ENCODE results near the gene GGNBP2.
"Not testable (repeated sequence)": the region's sequence is repeated elsewhere in the genome, so short reads cannot be mapped to it uniquely, and the experiment has no call there.

The GGNBP2 gene

GRCh38 chr17:36506249-36506826 lies 38.4 kb upstream of the GGNBP2 start:
- Mint-ChIP-seq H3K27me3 (no peaks in the 10 kb centered on the region), H3K4me3 (no peak overlapping the region), H3K9me3 (no peaks in the 10 kb centered on the region), H3K36me3 (ENCODE audit: insufficient read depth) (peaks cover 11% of the 10 kb centered on the region), H3K27ac (ENCODE audit: low read depth) (no peak overlapping the region), H3K4me1 (peaks cover 10% of the 10 kb centered on the region)
- ATAC-seq (replicated peaks; ENCODE audit: extremely low read depth, poor library complexity, severe bottlenecking) (no peak), DNase-seq (ENCODE audit: low spot score in 2 of 2) (no peak)

GRCh38 chr17:36506831-36507230 lies 37.9 kb upstream of the GGNBP2 start:
- Mint-ChIP-seq H3K27ac (ENCODE audit: low read depth) (no peak overlapping the region), H3K9me3 (no peaks in the 10 kb centered on the region), H3K36me3 (ENCODE audit: insufficient read depth) (peaks cover 8% of the 10 kb centered on the region), H3K27me3 (no peaks in the 10 kb centered on the region), H3K4me3 (no peak overlapping the region), H3K4me1 (peaks cover 10% of the 10 kb centered on the region)
- no peak for ATAC-seq (replicated peaks; ENCODE audit: extremely low read depth, poor library complexity, severe bottlenecking)
- no peak for DNase-seq (ENCODE audit: low spot score in 2 of 2)

- no peak for DNase-seq (ENCODE audit: low spot score in 2 of 2)
- Mint-ChIP-seq H3K27me3 (no peaks in the 10 kb centered on the region), H3K4me3 (no peak overlapping the region), H3K27ac (ENCODE audit: low read depth) (no peak overlapping the region), H3K4me1 (peaks cover 8% of the 10 kb centered on the region), H3K9me3 (no peaks in the 10 kb centered on the region), H3K36me3 (ENCODE audit: insufficient read depth) (peaks cover 10% of the 10 kb centered on the region)
- no peak for ATAC-seq (replicated peaks; ENCODE audit: extremely low read depth, poor library complexity, severe bottlenecking)
Observed at GRCh38 chr17:36507266-36507665, 37.5 kb upstream of the GGNBP2 start.

DNA sequence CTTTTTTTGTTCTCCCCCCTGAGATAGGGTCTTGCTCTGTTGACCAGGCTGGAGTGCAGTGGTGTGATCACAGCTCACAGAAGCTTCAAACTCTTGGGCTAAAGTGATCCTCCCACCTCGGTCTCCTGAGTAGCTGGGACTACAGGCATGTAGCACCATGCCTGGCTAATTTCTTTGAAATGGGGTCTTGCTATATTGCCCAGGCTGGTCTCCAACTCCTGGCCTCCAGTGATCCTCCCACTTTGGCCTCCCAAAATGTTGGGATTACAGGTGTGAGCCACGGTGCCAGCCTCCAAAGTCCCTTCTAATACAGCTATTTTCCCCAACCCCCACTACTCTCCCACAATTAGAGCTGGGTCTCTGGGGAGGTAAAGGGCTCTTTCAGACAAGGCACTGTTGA lies 36.3 kb upstream of the GGNBP2 start:
- H3K27me3 Mint-ChIP-seq; ATAC-seq (replicated peaks; ENCODE audit: extremely low read depth, poor library complexity, severe bottlenecking); H3K36me3 Mint-ChIP-seq (ENCODE audit: insufficient read depth): not testable (repeated sequence)

GRCh38 chr17:36509272-36509985 lies 35.3 kb upstream of the GGNBP2 start:
- ATAC-seq (replicated peaks; ENCODE audit: extremely low read depth, poor library complexity, severe bottlenecking) (no peak), DNase-seq (ENCODE audit: low spot score in 2 of 2) (no peak)
- Mint-ChIP-seq H3K27me3 (no peaks in the 10 kb centered on the region), H3K27ac (ENCODE audit: low read depth) (no peak overlapping the region), H3K4me1 (no peaks in the 10 kb centered on the region), H3K9me3 (no peaks in the 10 kb centered on the region), H3K4me3 (no peak overlapping the region), H3K36me3 (ENCODE audit: insufficient read depth) (peaks cover 8% of the 10 kb centered on the region)

More for the DNA sequence above, 36.3 kb upstream of the GGNBP2 start:
- H3K27ac Mint-ChIP-seq (ENCODE audit: low read depth); H3K4me1 Mint-ChIP-seq; H3K4me3 Mint-ChIP-seq; DNase-seq (ENCODE audit: low spot score in 2 of 2); H3K9me3 Mint-ChIP-seq: not testable (repeated sequence)

DNA sequence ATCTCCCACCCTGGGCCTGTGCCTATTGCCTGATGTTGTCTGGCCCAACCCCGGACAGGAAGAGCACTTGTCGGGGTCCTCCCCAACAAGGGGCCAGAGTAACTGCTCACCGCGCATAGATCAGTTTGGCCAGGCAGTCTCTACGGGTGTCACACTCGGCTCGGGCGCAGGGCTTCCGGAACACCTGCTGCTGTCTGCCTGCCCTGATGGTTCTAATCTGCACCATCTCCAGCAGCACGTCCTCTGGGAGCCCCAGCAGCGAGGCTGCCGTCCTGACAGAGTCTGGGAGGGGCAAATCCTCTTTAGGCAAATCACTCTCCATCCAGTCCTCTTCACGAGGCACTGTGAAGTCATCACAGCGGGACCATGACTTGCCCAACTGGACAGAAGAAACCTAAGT lies 34.1 kb upstream of the GGNBP2 start:
- Mint-ChIP-seq H3K4me3 (no peak overlapping the region), H3K4me1 (no peaks in the 10 kb centered on the region), H3K36me3 (ENCODE audit: insufficient read depth) (peaks cover 5% of the 10 kb centered on the region), H3K27me3 (no peaks in the 10 kb centered on the region), H3K27ac (ENCODE audit: low read depth) (no peak overlapping the region), H3K9me3 (no peaks in the 10 kb centered on the region)
- ATAC-seq (replicated peaks; ENCODE audit: extremely low read depth, poor library complexity, severe bottlenecking), result no peak
- DNase-seq (ENCODE audit: low spot score in 2 of 2), result no peak

GRCh38 chr17:36511216-36511615 lies 33.5 kb upstream of the GGNBP2 start:
- H3K4me1 Mint-ChIP-seq, result no peaks in the 10 kb centered on the region
- peaks cover 4% of the 10 kb centered on the region for H3K36me3 Mint-ChIP-seq (ENCODE audit: insufficient read depth)
- no peak for DNase-seq (ENCODE audit: low spot score in 2 of 2)
- H3K27me3 Mint-ChIP-seq, result no peaks in the 10 kb centered on the region
- H3K4me3 Mint-ChIP-seq, result no peak overlapping the region
- H3K27ac Mint-ChIP-seq (ENCODE audit: low read depth), result no peak overlapping the region
- no peak for ATAC-seq (replicated peaks; ENCODE audit: extremely low read depth, poor library complexity, severe bottlenecking)
- no peaks in the 10 kb centered on the region for H3K9me3 Mint-ChIP-seq

GRCh38 chr17:36512641-36513040 lies 32.1 kb upstream of the GGNBP2 start:
- Mint-ChIP-seq H3K27me3 (no peaks in the 10 kb centered on the region), H3K9me3 (no peaks in the 10 kb centered on the region), H3K36me3 (ENCODE audit: insufficient read depth) (peaks cover 8% of the 10 kb centered on the region), H3K4me3 (no peak overlapping the region), H3K27ac (ENCODE audit: low read depth) (no peak overlapping the region), H3K4me1 (no peaks in the 10 kb centered on the region)
- ATAC-seq (replicated peaks; ENCODE audit: extremely low read depth, poor library complexity, severe bottlenecking) (no peak), DNase-seq (ENCODE audit: low spot score in 2 of 2) (no peak)

- H3K4me1 Mint-ChIP-seq, result no peaks in the 10 kb centered on the region
- H3K27me3 Mint-ChIP-seq, result no peaks in the 10 kb centered on the region
- H3K4me3 Mint-ChIP-seq, result no peak overlapping the region
- H3K9me3 Mint-ChIP-seq, result no peaks in the 10 kb centered on the region
- no peak for ATAC-seq (replicated peaks; ENCODE audit: extremely low read depth, poor library complexity, severe bottlenecking)
- no peak for DNase-seq (ENCODE audit: low spot score in 2 of 2)
- peaks cover 13% of the 10 kb centered on the region for H3K36me3 Mint-ChIP-seq (ENCODE audit: insufficient read depth)
- H3K27ac Mint-ChIP-seq (ENCODE audit: low read depth), result no peak overlapping the region
Observed at GRCh38 chr17:36514856-36515255, 29.9 kb upstream of the GGNBP2 start.

- Mint-ChIP-seq H3K9me3 (no peaks in the 10 kb centered on the region), H3K36me3 (ENCODE audit: insufficient read depth) (peaks cover 16% of the 10 kb centered on the region), H3K4me3 (no peak overlapping the region), H3K27me3 (no peaks in the 10 kb centered on the region), H3K27ac (ENCODE audit: low read depth) (no peak overlapping the region), H3K4me1 (no peaks in the 10 kb centered on the region)
- DNase-seq (ENCODE audit: low spot score in 2 of 2) (no peak), ATAC-seq (replicated peaks; ENCODE audit: extremely low read depth, poor library complexity, severe bottlenecking) (no peak)
Observed at GRCh38 chr17:36515837-36516236, 28.9 kb upstream of the GGNBP2 start.

GRCh38 chr17:36523113-36523512 lies 21.6 kb upstream of the GGNBP2 start:
- Mint-ChIP-seq H3K9me3 (no peaks in the 10 kb centered on the region), H3K27me3 (no peaks in the 10 kb centered on the region), H3K27ac (ENCODE audit: low read depth) (no peak overlapping the region), H3K36me3 (ENCODE audit: insufficient read depth) (peaks cover 28% of the 10 kb centered on the region), H3K4me1 (peaks cover 20% of the 10 kb centered on the region), H3K4me3 (no peak overlapping the region)
- no peak for DNase-seq (ENCODE audit: low spot score in 2 of 2)
- no peak for ATAC-seq (replicated peaks; ENCODE audit: extremely low read depth, poor library complexity, severe bottlenecking)

DNA sequence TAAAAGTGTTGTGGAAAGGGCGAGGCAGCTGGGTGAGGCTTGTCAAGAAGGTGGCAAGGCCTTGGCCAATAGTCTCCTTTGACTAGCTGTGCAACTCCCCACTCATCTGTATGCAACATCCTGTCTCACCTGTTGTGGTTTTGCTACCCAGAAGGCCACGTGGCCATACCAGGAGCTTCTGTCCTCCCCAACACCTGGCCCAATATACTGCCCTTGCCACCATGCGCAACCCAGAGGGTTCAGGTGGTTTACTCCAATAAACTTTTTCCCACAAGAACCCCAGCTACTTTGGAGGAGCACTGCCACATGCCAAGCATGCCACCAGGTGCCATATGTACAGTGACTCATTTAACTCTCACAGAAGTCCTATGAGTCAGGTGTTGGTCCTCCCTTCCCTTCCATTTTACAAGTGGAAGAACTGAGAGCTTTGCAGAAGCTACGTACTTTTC lies 20.3 kb upstream of the GGNBP2 start:
- Mint-ChIP-seq H3K4me3 (no peak overlapping the region), H3K9me3 (no peaks in the 10 kb centered on the region), H3K27me3 (no peaks in the 10 kb centered on the region), H3K4me1 (peaks cover 20% of the 10 kb centered on the region), H3K36me3 (ENCODE audit: insufficient read depth) (peaks cover 26% of the 10 kb centered on the region), H3K27ac (ENCODE audit: low read depth) (no peak overlapping the region)
- DNase-seq (ENCODE audit: low spot score in 2 of 2) (no peak), ATAC-seq (replicated peaks; ENCODE audit: extremely low read depth, poor library complexity, severe bottlenecking) (no peak)

DNA sequence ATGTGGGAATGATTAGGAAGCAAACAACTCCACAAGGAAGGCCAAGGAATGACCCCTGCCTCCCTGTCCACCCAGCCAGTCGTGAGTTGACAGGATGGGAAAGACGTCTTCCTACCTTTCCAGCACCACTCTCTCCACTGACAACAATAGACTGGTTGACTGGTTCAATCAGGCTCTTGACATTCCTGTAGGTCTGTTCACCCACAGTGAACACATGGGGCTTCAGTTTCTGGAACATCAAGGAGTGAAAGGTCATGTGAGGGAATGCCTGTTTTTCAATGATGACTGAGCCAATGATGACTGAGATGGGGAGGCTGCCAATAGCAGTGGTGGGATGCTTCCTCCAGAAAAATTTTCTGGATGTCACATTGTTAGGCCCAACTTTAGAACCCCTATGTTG lies 19.6 kb upstream of the GGNBP2 start:
- no peak overlapping the region for H3K27ac Mint-ChIP-seq (ENCODE audit: low read depth)
- H3K9me3 Mint-ChIP-seq, result no peaks in the 10 kb centered on the region
- peaks cover 23% of the 10 kb centered on the region for H3K36me3 Mint-ChIP-seq (ENCODE audit: insufficient read depth)
- peaks cover 20% of the 10 kb centered on the region for H3K4me1 Mint-ChIP-seq
- H3K27me3 Mint-ChIP-seq, result no peaks in the 10 kb centered on the region
- H3K4me3 Mint-ChIP-seq, result no peak overlapping the region
- DNase-seq (ENCODE audit: low spot score in 2 of 2), result no peak
- ATAC-seq (replicated peaks; ENCODE audit: extremely low read depth, poor library complexity, severe bottlenecking), result no peak
